GM21619 (cell line): Measurements from ENCODE around the gene TENM4.
A peak's percentile ranks its signal among the peaks of the same experiment; 100 is the strongest.

Experiments
- ATAC-seq: cut with Tn5 transposase; IDR thresholded peaks from one replicate; pipeline ENCODE4 v1.9.1; 2021; ENCODE audit not compliant: unreplicated experiment

The TENM4 gene

DNA sequence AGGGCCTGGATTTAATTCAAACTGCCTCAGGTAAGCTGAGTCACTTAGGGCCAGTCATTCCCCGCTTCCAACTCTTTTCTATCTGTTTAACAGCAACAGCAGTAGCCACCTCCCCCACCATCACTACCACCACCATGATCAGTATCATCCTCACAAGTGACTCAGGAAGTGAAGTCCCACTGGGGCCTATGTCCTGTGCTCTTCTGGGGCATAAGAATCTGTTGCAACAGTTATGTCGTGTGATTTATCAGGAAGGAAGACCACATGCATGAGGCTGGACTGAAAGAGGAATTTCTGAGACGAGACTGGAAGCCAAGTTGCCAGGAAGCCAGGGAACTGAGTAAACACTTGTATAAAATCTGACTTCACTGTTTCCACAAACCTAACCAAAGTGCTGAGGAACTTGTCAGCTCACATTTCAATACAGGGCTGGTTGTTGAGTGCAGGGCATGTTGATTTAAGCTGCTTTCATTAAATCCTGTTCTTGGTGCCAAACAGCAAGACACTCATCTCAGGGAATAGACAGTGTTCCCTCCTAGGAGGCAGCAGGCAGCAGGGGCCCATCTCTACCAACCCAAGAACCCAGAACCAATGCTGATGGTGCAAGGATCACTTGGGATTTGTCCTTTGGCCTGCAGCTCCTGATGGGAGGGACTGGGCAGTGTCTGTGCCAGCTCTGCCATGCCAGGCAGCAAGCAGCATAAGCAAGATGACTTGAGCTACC lies 639.5 kb downstream of the TENM4 start:
- ATAC-seq, result no peak

GRCh38 chr11:78800756-78801155 lies 640.1 kb downstream of the TENM4 start:
- no peak for ATAC-seq

DNA sequence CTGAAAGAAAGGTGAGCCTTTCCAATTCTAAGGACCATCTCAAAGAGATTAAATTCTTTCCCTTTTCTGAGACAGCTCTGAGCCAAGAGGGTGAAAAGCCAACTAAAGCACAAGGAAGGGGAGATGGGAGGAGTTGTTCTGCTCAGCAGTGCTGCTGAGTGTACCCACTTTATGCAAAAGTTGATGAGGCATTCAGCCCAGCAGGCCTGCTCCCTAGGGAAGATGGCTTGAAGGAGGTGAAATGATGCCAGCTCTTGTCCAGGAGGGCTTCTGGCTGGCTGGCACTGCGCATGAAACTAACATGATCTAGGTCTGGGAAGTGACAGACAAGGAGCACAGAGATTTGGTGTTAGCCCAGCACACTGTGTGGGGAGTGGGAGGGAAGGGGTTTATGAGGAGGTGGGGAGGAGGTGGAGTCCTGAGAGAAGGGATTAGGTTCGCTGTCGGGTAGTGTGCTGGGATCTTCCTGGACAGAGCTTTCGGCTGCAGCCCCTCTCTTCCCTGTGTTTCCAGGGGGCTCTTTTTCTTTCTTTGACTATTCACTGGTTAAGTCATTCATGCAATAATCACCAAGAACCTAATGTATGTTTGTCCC lies 640.6 kb downstream of the TENM4 start:
- no peak for ATAC-seq

- ATAC-seq, result peak; percentile 93
Observed at GRCh38 chr11:78798663-78799062, 642.2 kb downstream of the TENM4 start.

DNA sequence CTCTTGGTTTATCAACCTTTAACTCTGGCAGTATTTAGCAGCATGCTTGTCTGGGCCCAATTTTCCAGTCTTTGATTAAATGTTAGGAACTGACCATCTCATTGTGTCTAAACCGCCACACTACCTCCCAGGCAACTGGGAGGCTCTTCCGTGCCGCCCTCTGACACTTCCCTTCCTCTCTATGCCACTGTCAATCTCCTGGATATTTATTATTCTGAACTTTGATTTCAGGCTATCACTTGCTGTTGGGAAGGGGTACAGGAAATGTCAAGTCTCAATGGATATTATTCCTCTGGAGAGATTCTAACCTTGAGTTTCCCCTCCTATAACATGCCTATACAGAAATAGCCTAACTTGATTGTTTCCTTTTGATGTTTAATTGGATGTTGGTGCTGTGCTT lies 643.3 kb downstream of the TENM4 start:
- ATAC-seq, result no peak

GRCh38 chr11:78796956-78797355 lies 643.9 kb downstream of the TENM4 start:
- ATAC-seq, result no peak

DNA sequence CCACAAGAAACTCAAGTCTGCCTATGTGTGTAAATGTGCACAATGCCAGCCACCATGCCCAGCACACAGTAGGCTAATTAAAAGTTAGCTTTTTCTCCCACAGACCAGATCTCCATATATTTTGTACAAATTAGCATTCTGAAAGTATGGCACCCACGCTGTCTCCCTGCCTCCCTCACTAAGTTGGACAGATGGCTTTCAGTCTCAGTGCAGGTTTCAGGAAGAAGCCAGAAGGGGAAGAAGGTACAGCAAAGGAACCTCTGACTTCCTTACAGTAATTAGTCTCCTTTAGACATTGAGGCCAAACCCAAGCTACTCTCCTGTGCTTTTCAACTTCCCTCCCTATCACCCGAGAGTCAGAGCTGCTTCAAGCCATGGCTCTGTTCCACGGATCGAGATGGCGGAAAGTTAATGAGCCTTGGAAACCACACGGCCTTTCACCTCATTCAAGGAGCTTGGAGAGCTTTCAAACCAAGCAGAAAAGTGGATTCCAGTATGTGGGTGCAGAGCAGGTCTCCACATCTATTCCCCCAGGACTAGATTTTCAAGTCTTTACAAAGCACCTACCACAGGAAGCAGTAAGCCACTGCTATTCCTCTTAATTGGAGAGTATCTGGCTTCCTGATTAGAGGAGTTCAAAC lies 645.1 kb downstream of the TENM4 start:
- ATAC-seq, result no peak

DNA sequence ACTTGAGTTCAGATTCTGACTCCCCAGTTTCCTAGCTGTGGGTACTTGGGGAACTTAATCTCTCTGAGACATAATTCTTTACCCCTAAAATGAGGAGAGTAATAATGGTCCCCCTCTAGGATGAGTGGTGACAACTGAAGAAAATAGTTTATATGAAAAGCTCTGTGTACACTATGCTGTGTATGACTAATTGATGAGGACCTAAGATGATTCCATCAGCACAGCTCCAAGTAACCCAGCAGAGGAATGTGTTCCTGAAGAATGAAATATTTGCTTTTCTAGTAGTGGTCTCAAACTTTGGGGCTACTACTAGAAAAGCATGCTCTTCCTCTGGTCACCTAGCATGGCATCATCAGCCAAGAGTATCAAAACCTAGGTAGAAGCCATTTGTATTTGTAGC lies 648.9 kb downstream of the TENM4 start:
- ATAC-seq, result no peak

- ATAC-seq, result no peak
Observed at GRCh38 chr11:78791254-78791653, 649.6 kb downstream of the TENM4 start.

- no peak for ATAC-seq
Observed at GRCh38 chr11:78790784-78791183, 650.0 kb downstream of the TENM4 start.

DNA sequence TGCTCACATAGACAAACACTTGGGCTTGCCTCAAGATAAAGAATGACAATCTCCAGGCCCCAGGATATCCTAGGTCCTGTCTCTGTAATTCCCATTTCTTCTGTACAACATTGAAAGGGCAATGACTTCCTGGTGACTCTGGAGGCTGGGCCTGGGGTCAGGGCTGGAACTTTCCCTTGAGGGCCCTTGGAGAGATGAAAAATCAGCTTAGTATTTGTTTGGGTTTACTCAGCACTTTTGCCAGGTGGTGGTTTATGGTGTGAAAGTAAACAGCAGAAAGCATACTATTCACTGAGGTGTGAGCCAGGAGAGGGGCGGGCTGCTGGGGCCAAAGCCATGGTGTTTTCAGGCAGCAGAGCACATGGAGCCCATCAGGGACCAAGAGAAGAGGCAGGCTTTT lies 651.5 kb downstream of the TENM4 start:
- ATAC-seq, result no peak

- ATAC-seq, result no peak
Observed at GRCh38 chr11:78788533-78788932, 652.3 kb downstream of the TENM4 start.

DNA sequence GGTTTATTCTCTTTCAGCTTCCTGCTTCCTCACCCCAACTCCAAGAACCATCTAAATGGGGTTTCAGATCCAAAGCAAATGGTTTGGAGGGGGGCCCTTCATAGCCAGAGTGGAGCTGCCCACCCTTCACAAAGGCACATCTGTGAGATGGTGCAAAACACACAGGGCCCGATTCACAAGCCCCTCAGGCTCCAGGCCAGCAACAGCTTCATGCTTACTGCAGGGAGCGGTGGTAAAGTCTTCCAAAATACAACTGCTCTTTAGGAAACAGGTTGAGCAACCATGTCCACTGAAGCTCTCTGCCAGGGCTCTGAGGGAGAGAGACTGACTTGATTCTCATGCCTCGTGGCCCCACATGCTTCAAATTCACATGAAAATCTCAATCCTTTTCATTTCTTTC lies 653.1 kb downstream of the TENM4 start:
- no peak for ATAC-seq

GRCh38 chr11:78786746-78787145 lies 654.1 kb downstream of the TENM4 start:
- no peak for ATAC-seq

DNA sequence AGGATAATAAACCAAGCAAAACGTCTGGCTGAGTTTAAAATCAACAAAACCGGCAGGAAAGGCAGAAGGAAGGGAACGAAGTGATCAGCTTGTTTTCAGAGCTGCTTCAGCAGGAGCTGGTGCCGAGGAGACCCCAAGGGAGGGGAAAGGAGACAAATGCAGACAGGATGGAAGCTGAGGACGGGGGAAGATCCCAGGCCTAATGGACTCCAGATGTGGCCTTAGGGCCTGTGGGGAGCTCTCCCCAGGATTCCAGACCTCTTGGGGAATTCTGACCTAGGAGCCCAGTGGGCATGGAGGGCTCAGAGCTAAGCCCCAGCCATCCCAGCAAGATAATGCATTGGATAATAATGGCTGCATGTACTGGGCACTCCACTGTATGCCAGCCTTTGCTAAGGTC lies 654.7 kb downstream of the TENM4 start:
- ATAC-seq, result no peak

GRCh38 chr11:78784321-78785061 lies 656.3 kb downstream of the TENM4 start:
- ATAC-seq, result no peak

GRCh38 chr11:78783846-78784245 lies 657.0 kb downstream of the TENM4 start:
- ATAC-seq, result no peak

DNA sequence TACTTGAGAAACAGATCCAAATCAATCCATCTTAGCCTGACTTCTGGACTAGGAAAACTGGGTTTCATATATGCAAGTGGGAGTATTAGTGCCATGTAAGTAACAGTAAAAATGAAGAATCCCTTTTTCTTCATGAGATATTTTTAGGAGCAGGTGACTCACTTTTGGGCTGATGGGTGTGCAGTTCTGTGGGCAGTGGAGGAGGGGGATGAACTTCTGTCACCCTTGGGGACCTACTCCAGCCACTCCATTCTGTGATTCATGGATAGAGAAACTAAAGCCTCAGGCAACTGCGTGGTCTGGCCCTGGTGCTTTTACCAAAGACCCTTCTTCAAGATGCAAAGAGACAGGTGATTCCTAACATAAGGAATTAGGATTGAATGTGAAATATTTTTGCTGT lies 657.5 kb downstream of the TENM4 start:
- no peak for ATAC-seq

DNA sequence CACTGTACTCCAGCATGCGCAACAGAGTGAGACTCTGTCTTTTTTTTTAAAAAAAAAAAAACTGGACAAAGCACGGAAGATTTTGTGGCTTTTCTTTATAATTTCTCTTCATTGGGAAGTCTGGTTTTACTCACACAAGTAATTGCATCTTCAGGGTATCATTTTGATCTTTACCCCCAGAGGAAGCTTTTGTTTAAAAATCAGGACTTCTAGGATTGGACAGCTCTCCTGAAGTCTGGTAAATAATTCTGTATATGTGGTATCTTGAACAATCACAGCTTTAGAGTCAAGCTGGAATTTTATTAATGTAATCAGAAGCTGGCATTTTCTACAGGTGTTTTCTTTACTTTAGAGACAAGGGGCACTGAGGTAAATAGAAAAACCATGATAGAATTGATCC lies 658.1 kb downstream of the TENM4 start:
- ATAC-seq, result no peak

DNA sequence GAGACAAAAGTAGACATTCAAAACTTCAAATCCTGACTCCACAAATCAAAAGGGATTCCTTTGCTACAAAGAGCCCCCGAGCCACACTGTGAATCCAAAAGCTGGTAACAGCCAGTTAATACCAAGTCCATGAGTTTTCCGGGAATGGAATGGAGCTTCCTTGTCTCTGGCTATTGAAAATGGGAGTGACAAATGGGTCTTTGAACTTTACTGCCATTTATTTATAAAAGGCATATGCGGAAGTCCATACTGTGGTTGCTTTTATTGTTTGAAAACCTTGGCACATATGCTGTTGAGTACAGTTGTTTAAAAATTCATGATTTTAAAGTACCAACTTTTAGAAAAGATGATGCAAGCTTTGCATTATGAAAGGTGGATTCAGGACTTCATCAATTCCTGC lies 659.9 kb downstream of the TENM4 start:
- ATAC-seq, result no peak

DNA sequence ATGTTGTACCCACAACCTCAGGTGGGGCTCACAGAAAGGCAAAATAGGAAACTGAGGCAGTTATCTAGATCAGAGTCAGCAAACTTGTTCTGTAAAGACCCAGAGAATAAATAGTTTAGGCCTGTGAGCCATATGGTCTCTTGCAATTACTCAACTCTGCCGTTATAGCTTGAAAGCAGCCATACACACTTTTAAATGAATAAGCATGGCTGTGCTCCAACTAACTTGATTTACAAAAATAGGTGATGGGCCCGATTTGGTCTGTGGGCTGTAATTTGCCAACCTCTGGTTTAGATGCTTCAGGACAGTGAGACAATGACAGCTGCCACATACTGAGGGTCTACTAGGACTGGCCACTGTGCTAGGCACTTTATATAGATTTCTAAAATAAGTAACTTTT lies 667.3 kb downstream of the TENM4 start:
- ATAC-seq, result no peak

DNA sequence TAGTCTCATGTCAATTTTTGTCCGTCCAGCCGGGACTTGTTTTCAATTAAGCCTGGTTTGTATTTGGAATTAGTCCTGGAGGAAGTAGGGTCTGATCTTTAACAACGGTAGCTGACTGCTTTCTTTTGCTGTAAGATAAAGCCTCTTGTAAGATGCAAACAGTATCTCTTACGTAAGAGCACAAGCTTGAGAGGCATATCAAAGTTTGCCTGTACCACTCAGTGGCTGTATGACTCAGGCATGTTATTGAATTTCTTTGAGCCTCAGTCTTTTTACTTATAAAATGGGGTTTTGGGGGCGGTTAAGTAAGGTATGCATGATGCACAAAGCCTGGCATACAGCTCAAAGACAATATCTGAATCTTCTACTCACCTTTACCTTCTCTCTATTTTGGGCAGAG lies 667.8 kb downstream of the TENM4 start:
- ATAC-seq, result no peak
